D721Med (cell line): ENCODE data around the gene GZMM.

ENCODE experiments used
- DNase-seq: peaks from one replicate; pipeline ENCODE4 v3.0.0; 2011; ENCODE audit warnings: low spot score; ENCODE audit not compliant: insufficient read length
- FAIRE-seq: peaks from 2 replicates; lab custom pipeline; 2011; peaks lifted over from hg19 to GRCh38; lab: Jason Lieb, UNC
- TF ChIP-seq, protein P1 (sequence below): IDR thresholded peaks from 2 replicates; pipeline ENCODE4 v1.5.1; 2012; ENCODE audit warnings: mild to moderate bottlenecking, control low read depth; ENCODE audit not compliant: insufficient read depth; ENCODE audit errors: missing control alignments

The GZMM gene

GRCh38 chr19:538641-539428 lies 5.0 kb upstream of the GZMM start:
- DNase-seq (no peak), FAIRE-seq (no peak)
- TF ChIP-seq, protein P1, sequence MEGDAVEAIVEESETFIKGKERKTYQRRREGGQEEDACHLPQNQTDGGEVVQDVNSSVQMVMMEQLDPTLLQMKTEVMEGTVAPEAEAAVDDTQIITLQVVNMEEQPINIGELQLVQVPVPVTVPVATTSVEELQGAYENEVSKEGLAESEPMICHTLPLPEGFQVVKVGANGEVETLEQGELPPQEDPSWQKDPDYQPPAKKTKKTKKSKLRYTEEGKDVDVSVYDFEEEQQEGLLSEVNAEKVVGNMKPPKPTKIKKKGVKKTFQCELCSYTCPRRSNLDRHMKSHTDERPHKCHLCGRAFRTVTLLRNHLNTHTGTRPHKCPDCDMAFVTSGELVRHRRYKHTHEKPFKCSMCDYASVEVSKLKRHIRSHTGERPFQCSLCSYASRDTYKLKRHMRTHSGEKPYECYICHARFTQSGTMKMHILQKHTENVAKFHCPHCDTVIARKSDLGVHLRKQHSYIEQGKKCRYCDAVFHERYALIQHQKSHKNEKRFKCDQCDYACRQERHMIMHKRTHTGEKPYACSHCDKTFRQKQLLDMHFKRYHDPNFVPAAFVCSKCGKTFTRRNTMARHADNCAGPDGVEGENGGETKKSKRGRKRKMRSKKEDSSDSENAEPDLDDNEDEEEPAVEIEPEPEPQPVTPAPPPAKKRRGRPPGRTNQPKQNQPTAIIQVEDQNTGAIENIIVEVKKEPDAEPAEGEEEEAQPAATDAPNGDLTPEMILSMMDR, result no peak

DNA sequence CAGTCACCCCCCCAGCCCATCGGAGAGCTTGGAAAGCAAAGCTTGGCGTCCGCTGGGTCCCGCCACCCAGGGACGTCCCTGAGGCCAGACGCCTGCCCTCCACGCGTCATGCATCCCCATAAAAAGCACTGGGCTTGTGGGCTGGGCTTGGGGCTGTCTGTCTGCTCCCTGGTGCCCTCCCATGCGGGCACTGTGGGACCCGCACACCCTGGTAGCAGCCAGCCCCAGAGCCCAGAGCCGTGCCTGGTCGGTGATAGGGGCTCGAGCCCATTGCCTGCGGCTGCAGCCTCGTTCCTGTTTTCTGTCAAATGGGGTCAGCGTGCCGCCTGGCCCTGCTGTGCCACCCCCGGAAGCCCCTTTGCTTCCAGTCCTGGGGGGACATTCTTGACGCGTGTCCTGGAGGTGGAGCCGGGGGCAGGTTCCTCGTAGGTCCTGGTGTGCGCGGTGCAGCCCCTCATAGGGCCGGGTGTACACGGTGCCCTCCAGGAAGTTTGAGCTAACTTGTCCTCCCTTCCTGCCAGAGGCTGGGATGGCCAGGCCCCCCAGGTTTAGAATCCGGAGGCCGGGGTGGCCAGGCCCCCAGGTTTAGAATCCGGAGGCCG lies 4.3 kb upstream of the GZMM start:
- DNase-seq (no peak), FAIRE-seq (no peak)
- TF ChIP-seq, protein P1, result no peak

GRCh38 chr19:540867-541637 lies 2.8 kb upstream of the GZMM start:
- no peak for DNase-seq
- TF ChIP-seq, protein P1, result no peak
- no peak for FAIRE-seq

GRCh38 chr19:541699-542098 lies 2.2 kb upstream of the GZMM start:
- DNase-seq (no peak), FAIRE-seq (no peak)

GRCh38 chr19:542173-542866 lies 1.5 kb upstream of the GZMM start:
- FAIRE-seq (no peak), DNase-seq (no peak)
- TF ChIP-seq, protein P1, result no peak

More at GRCh38 chr19:541699-542098, 2.2 kb upstream of the GZMM start:
- TF ChIP-seq, protein P1, result no peak

DNA sequence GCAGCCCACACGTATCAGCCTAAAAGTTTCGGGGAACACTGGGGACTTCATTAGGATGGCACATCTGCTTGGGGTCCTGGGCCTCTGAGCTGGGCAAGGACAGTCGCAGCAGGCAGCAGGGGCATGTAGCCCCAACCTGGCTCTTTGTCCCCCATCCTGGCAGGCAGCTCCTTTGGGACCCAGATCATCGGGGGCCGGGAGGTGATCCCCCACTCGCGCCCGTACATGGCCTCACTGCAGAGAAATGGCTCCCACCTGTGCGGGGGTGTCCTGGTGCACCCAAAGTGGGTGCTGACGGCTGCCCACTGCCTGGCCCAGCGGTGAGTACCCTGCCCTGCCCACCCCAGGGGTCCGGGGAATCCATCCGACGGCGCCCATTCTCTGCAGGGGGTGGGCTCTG lies 3.3 kb downstream of the GZMM start:
- no peak for FAIRE-seq
- TF ChIP-seq, protein P1, result no peak
- no peak for DNase-seq
